Kasumi-1 (cell line): ENCODE measurements around the gene IFNG.

Source experiments
- DNase-seq, 2 experiments: peaks; one replicate each; lab custom pipeline; 2025; lab: John Stamatoyannopoulos, UW

IFNG gene

DNA sequence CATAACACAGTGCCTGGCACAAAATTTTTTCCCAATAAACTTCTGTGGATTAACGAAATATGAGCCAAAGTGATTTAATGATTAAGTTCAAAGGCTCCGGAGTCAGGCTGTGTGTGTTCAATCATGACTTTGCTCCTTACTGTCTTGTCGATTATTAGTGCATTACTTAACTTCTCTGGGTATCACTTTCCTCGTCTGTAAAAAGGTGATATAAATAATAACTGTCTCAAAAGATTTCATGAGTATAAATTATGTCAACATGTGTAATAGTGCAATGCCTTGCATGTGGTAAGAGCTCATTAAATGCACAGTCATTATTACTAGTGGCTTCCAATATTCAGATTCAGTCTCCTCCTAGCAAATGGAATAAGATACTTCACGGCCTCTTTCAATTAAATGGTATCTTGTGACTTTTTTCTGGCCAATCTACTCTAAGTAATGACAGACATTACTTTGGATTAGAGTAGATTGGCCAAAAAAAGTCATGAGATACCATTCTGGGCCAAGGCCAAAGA lies 6.8 kb upstream of the IFNG start:
- no peak for DNase-seq

DNA sequence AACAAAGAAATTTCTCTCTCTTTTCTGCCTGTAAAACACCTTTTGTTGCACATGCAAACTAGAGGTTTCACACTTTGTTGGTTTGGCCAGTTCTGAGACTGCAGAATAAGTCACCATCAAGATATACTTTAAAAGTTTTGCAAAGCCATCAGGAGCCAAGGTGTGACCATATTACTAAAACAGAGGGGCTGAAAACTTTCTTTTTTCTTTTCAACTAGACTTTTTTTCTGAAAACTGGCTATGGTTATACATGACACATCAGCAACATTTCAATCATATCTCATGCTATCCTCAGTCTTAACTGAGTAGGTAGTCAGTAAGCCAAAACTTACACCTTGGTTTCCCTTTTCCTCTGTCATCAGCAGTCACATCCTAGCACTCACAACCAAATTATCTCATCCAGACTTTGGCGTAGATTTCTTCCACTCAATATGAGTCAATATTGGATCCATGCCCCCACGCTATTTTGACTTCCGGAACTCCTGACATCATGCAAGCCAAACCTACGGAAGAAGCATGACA lies 4.1 kb upstream of the IFNG start:
- DNase-seq, result no peak

DNA sequence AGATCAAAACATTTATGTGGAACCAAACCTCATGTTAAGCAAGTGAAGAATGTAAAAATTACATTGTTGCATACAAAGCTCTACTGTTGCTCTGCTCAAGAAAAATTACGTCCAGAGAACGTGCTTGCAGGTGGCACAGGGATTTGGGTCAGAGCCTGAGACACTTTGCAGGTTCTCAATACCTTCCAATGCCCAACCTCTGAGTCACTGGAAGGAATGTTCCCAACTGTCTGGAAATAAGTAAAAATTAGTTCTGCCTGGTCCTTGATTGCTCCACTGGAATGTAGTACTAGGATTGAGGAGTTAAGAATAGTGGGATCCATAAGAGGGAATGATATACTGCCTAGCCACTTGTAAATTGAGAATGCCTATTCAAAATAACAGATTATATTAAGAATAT lies 2.8 kb upstream of the IFNG start:
- DNase-seq, result no peak

DNA sequence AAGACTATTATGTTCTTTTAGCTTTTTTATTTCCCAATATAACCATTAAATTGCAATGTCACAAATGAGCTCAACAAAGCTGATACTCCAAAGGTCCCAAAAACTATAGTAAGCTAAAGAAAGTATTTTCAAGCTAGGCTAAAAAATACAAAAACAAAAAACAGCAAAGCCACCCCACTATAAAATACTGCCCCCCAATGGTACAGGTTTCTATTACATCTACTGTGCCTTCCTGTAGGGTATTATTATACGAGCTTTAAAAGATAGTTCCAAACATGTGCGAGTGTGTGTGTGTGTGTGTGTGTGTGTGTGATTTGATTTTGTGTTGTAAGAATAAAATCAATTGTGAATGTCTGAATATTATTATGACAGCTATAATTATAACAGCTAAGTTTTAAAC lies 1.1 kb downstream of the IFNG start:
- peak; percentile 40 to 52 for DNase-seq

DNA sequence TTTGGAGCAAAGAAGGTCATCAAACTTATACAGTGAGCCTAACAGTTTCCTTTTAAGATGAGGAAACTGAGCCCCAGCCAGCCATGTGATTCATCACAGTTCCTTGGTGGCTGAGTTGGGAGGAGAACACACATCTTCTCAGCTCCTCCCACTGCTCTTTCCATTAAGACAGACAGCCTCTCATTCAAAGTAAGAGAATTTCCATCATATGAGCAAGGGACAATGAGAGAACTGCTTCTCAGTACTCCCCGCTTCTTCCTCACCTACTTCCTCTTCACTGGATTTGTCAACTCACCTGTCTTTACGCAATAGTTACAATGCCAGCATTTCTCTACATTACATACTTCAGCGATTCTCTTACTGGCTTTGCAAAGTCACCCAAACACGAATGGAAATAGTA lies 2.2 kb downstream of the IFNG start:
- DNase-seq, result no peak

DNA sequence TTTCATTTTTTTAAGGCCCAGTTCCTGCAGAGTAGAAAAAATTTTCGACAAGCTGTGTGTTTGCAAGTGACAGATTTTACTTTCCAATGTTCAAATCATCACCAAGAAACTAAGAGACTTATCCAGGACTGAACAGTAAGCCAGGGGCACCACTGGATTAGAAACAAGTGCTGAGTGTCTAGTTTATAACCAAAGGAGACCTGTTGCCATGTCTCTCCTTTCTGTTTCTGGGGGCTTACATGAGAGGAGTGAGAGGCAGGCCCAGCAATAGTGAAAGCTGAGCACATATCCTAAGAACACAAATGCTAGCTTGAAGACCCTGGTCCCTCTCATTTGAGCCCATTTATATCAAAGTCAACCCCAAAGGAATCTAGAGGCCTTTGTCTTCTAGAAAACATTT lies 2.9 kb downstream of the IFNG start:
- DNase-seq, result no peak

DNA sequence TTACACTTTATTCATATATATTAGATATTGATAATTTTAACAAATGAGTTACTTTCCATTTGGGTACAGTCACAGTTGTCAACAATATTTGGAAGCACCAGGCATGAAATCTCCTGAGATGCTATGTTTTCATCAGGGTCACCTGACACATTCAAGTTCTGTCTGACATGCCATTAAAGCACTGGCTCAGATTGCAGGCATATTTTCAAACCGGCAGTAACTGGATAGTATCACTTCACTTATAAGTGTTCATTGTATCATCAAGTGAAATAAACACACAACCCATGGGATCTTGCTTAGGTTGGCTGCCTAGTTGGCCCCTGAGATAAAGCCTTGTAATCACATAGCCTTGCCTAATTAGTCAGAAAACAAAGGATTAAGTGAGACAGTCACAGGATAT lies 4.8 kb downstream of the IFNG start:
- DNase-seq, result no peak

DNA sequence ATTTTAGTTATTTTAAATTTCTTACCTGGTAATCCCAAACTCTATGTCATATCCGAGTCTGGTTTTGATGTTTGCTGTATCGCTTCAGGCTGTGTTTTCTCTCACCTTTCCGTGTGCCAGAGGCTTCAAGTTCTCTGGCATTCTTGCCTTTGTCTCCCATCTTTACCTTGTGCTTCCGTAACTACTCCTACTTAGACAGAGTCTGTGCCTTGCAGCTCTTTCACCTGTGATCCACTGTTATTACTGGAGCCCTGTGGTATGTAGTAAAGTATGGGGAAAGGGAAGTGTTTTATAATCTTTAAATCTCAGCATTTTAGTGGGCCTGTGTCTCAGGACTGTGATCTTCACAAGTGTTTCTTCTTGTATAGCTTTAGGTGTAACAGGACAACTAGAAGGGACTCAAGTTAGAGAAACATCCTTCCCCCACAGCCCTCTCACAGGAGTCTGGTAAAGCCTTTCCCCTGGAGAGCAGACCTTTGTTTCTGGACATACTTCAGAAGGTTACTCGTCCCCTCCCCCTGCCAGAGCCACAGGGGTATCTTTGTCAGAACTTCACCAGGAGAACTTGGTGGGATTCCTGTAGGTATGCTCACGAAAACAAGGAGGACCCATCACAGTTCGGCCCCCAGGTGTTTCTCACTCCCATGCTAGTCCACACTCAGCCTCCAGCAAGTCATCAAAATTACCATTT lies 11.1 kb downstream of the IFNG start:
- DNase-seq, result no peak

DNA sequence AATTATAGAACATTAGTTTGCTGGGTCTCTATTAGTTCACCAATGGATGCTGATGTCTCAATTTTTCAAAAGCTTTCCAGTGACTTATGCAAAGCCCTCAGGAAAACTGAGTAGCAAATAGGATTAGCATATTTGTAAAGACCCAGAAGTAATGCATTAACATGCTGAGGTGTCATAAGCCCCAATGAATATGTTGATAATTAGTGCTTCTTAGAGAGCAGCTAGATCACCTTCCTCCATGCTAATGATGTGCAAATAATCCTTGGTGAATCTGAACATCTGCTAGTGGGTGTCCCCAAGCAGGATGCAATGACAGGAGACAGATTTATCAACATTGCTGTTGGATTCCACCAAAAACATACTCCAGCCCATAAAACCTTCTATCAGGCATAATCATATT lies 19.0 kb downstream of the IFNG start:
- no peak for DNase-seq

DNA sequence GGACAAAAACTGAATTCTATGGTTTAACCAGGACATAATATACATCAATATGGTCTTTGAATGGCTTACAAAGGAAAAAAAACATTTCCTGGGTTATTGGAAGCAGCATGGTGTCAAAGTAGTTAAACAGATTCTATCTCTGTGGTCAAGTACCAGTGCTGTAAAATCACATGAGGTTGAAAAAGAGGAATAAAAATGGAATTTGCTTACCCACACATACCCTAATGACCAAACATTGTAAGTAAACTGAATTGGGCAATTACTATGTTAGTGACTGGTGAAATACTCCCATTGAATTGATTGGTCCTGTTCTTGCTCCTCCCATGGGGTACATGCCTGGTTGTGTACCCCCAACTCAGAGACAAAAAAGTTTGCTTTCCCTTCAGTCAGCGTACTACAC lies 19.6 kb downstream of the IFNG start:
- DNase-seq, result no peak

DNA sequence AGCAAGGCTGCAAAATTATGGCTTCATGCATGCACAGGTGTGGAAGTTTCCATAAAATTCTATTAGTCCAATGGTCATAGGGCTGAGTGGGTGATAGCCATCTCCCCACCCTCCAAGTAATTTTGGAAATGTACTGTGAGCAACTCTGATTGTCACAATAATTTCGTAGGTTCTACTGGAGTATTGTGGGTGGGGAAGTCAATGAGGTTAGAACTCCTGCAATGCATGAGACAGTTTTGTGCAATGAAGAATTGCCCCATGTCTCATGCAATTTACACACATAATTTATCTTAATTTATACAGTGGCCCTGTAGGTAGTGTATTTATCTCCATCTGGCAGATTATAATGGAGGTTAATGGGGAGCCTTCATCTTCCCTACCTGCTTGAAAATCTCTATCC lies 20.5 kb downstream of the IFNG start:
- DNase-seq, result no peak

DNA sequence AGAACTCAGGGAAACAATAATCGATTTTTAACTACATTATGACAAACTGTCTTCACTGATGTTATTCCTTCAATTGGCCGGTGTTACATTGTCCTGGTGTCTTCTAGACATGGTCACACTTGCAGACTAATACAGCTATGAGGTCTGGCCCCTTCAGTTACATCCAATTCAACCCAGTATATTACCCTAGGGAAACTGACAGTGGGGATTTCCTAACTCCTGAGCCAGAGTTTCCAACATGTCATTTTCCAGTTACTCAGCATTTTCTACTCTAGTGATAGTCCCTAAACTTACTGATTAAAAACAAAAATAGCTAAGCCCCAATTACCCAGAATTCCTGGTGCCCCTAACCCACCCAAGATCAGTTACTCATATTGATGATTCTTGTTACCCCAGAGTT lies 21.1 kb downstream of the IFNG start:
- no peak for DNase-seq

DNA sequence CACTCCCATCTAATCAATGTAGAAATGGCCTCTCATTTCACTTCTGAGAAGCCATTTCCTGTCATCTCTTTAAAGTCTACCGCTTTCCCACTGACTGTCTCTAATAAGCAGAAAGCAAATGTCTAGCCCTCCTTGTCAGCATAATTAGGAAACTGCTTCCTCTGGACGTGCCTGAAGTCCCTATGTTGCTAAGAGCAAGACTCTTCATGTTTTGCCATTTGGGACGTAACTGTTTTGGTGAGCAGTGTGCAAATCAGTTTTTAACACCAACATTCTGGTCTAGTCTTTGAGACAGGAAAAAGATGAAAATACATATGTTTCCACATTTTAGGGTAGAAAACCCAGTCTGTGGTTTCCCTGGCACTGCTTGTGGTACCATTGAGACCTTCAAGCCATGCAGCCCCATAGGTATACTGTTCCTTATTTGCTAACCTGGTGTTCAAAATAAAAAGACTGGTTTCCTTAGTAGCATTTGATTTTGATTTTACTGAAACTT lies 22.2 kb downstream of the IFNG start:
- no peak for DNase-seq

DNA sequence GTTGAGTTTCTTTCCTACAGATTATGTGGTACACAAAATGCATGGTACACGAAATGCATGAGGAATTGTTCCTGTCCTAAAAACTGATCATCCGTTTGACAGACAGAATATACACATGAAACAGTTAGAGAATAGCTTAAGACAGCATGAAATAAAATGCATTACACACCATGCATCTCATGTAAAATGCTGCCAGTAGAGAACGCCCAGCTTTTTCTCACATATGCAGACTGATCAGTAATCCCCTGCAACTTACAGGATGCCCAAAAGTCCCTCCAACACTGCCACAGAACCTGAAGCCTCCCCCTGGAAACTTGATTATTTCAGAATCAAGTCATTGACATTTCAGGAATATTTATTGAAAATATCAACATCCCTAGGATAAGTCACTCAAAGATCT lies 24.0 kb downstream of the IFNG start:
- no peak for DNase-seq

DNA sequence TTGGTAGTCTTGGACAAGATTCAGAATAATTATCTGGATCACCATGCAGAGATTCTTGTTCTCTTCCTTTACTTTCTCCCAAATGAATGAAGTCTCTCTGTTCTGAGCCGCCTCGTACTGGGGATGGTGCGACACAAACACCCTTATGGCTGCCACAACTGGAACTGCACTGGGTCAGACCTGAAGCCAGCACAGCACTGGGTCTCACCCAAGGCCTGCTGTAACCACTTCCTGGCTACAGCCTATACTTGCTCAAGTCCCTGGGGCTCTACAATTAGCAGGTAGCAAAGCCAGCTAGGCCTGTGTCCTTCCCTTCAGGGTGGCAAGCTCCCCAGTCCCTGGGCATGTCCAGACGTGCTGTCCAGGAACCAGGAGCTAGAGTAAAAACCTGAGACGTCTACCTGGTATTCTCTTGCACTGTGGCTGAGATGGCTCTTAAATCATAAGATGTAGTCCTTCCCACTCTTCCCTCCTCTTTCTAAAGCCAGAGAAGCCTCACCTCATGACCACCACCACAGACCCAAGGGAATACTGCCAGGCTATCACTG lies 27.6 kb downstream of the IFNG start:
- no peak for DNase-seq

DNA sequence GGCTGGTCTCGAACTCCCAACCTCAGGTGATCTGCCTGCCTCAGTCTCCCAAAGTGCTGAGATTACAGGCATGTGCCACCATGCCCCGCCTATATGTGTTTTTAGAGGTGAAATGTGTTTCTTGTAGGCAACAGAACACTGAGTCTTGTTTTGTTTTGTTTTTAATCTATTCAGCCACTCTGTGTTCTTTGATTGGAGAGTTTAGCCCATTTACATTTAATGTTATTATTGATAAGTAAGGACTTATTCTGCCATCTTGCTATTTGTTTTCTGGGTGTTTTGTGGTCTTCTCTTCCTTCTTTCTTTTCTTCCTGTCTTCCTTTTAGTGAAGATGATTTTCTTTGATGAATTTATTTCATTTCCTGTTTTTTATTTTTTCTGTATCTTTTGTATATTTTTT lies 29.6 kb downstream of the IFNG start:
- DNase-seq, result no peak

DNA sequence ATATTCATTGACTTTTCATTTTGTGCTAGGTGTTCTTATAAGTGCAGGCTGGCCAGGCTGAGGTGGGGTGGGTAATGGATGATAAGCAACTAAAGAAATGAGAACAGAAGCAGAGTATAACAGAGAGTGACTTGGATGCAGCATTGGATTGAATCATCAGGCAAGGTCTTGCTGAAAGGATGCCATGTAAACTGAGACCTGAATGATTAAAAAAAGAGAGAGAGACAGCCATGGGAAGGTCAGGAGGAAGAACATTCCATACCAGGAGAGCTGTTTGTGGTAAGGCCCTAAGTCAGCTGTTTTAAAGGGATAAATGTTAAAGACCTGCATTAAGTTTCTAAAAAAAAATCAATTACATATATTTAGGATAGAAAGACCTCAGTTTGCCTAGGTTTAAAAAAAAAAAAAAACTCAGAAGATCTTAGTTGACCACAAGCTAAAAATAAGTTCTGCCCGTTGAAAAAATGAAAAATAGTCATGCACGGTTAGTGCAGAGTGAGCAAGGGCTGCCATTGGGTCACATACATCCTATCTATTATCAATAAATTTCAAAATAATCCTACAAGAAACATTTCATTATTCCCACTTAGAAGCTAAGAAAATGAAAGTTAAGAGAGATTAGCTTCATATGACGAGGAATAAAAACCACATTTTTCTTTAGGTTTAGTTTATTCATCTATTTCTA lies 37.2 kb downstream of the IFNG start:
- no peak for DNase-seq

DNA sequence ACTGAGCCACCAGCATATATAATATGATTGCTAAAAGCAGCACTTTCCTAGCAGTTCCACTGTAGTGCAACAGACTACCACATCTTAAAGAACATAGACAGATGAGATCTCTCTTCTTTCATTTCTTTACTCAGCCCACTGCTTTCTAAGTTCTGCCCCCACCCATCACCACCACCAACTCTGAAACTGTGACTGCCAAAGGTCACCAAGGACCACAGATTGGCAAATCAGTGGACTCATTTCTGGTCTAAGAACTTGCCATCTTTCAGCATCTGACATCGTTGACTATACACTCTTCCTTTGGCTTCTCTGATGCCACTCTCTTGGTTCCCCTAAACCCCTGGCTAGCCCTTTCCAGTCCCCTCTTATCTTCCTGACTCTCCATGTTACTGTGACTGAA lies 38.4 kb downstream of the IFNG start:
- DNase-seq, result no peak

DNA sequence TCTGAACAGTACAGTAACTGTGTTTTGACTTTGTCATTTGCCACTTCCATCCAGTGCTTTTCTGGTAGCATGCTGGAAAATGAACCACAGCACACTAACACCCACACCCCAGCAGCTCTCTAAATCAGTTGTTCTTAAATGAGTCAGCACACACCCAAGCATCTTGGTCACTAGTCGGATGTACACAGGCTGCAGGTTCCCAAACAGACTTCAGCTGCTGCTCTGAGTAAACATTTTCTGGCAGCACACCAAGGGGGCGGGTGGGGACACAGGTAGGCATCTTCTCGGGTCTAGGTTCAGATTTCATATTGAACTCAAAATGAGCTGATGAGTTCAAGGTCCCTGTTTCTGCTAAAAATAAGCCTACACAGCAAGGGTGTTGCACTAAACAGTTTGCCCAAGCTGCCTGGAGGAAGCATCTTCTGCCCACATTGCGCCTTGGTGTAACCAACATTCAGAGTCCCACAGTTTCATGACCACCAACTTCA lies 39.8 kb downstream of the IFNG start:
- DNase-seq, result no peak

DNA sequence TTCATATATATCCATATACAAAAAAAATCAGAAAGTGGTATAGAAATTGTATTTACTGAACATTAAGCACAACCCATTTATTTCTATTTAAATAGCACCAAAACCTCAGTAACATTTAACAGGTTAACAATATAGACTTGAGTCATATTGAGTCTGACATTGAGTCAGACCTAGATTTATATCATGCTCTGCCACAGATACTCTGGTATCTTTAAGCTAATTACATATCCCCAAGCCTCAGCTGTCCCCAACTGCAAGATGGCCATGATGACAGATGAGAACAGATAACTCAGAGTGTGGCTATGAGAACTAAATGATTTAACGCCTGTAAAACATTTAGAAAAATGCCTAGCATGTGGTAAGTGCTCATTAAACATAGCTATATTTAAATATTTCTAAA lies 40.3 kb downstream of the IFNG start:
- no peak for DNase-seq

DNA sequence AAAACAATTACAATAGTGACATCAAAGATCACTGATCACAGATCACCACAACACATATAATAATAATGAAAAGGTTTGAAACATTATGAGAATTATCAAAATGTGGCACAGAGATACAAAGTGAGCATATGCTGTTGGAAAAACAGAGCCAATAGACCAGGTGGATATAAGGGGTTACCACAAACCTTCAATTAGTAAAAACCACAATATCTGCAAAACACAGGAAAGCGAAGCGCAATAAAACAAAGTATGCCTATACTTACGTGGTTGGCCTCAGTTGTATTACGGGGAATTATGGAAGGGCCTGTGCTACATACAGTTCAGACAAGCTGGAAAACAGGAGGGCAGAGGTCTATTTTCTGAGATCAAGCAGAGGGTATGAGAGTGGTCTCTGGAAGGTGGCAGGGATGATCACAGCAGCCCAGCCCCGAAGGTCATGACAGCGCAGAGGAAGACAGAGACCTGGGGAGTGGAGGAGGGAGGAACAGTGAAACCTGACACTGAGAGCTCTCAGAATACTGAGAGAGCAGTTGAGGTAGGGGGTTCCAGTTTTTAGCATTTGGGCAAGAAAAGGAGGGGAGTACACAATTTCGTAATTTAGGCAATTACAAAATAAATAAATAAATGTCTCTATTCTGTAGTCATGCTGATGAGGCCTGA lies 41.3 kb downstream of the IFNG start:
- no peak for DNase-seq

DNA sequence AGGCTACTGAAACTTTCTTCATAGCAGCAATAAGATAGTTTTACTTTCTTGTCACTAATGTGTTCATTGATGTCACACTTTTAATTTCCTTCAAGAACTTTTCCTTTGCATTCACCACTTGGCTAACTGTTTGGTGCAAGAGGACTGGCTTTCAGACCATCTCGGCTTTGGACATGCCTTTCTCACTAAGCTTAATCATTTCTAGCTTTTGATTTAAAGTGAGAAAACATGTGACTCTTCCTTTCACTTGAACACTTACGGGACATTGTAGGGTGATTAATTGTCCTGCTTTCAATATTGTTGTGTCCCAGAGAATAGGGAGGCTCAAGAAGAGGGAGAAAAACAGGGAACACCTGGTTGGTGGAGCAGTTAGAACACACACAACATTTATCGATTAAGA lies 41.9 kb downstream of the IFNG start:
- DNase-seq, result no peak
